Endometrium (tissue), 2 donors: ENCODE data around the gene NSD1.
"Not testable (repeated sequence)": the region's sequence is repeated elsewhere in the genome, so short reads cannot be mapped to it uniquely, and the experiment has no call there.

Experiments used
- FAIRE-seq: peaks from 2 replicates; lab custom pipeline; 2012; peaks lifted over from hg19 to GRCh38; lab: Jason Lieb, UNC
- donor health status: control.
- donor health status: control.

The NSD1 gene

DNA sequence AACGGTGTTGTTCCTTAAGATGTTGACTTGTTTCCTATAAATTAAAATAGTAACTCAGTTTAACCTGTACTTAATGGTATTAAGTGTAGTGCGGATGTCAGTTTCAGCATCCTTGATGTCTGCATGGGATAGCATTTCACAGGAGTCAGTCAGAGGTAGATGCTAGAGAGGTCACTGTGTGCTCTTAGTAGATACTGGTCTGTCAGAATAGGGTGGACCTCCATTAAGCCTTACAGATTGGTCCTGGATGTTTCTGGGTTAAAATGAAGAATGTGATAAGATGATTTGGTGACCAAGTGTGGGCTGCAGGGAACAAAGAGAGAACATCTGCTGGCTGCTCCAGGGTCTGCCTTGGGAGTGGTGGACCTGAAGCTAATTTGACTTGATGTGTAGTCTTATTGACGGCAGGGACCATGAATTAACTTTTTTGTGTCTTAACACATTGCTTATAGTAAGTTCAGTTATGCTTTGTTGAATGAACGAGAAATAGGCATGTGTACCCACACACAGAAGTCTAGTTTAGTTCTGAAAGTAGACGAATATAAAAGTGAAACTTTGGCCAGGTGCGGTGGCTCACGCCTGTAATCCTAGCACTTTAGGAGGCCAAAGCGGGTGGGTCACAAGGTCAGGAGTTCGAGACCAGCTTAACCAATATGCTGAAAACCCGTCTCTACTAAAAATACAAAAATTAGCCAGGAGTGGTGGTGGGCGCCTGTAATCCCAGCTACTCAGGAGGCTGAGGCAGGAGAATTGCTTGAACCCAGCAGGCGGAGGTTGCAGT lies 157.4 kb downstream of the NSD1 start:
- no peak for FAIRE-seq

DNA sequence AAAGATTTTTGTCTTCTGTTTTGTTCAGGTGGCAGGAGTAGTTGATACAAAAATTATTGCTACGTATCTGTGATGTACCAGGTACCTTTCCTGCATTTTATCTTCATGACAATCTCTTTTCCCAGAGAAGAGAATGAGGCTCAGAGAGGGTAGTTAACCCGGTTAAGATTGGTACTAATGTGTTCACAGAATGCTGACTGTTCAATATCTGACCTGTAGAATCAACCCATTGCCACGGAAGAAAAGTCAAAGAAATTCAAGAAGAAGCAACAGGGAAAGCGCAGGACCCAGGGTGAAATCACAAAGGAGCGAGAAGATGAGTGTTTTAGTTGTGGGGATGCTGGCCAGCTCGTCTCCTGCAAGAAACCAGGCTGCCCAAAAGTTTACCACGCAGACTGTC lies 158.2 kb downstream of the NSD1 start:
- FAIRE-seq, result no peak

DNA sequence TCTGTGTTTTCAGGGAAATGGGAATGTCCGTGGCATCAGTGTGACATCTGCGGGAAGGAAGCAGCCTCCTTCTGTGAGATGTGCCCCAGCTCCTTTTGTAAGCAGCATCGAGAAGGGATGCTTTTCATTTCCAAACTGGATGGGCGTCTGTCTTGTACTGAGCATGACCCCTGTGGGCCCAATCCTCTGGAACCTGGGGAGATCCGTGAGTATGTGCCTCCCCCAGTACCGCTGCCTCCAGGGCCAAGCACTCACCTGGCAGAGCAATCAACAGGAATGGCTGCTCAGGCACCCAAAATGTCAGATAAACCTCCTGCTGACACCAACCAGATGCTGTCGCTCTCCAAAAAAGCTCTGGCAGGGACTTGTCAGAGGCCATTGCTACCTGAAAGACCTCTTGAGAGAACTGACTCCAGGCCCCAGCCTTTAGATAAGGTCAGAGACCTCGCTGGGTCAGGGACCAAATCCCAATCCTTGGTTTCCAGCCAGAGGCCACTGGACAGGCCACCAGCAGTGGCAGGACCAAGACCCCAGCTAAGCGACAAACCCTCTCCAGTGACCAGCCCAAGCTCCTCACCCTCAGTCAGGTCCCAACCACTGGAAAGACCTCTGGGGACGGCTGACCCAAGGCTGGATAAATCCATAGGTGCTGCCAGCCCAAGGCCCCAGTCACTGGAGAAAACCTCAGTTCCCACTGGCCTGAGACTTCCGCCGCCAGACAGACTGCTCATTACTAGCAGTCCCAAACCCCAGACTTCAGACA lies 160.4 kb downstream of the NSD1 start:
- no peak for FAIRE-seq

DNA sequence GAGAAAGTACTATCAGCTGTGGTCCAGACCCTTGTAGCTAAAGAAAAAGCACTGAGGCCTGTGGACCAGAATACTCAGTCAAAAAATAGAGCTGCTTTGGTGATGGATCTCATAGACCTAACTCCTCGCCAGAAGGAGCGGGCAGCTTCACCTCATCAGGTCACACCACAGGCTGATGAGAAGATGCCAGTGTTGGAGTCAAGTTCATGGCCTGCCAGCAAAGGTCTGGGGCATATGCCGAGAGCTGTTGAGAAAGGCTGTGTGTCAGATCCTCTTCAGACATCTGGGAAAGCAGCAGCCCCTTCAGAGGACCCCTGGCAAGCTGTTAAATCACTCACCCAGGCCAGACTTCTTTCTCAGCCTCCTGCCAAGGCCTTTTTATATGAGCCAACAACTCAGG lies 161.1 kb downstream of the NSD1 start:
- no peak for FAIRE-seq

DNA sequence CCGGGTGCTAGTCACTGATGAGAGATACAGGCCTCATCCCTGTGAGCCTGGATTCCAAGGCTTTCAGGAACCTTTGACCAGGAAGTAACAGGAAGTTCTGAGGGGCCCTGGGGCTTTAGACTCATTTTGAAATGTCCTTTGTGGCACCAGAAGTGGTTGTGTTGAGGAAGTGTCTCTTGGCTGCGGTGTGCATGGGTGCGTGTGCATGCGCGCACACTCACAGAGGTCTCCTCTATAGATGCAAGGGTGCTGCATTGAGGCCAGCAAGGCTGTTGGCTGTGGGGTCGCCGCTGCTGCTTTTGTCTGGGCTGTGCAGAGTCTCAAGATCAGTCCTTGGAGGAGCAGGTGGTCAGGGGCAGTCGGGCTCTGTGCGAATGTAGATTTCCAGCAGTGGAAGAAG lies 162.4 kb downstream of the NSD1 start:
- no peak for FAIRE-seq

DNA sequence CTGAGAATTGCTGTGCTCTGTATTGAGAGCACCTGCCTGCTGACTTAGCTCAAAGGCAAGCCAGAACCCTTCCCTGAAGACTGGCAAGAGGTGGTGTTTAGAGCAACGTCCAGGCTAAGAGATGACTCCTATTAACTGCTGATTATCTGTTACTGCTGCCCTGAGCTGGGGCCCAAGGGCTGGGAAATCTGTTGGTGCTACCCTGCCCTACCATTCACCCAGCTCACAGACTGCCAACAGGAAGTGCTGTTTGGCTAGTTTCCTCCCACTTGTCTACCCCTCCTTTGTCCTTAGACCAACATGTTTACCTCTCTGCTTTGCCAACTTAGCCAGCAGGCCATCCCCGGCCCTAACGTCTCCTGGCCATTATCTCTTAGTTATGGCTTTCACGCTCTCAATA lies 163.0 kb downstream of the NSD1 start:
- no peak for FAIRE-seq

DNA sequence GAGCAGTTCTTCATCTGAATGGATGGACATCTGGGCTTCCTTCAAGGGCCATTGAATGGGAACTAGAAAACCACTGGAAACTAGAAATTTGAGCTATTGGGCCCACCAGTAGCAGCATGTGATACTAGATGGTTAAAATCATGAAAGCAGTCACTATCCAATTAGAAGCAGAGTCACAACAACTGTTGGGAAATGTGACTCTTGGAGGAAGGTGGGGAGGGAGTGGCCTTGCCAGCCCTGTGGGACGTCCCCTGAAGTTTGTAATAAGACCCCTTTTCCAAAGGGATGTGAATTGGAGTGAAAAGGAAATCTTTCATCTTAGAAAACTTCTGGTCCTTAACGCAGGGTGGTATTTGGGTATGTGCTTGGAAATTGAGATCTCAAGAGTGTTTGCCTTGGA lies 164.3 kb downstream of the NSD1 start:
- FAIRE-seq, result no peak

DNA sequence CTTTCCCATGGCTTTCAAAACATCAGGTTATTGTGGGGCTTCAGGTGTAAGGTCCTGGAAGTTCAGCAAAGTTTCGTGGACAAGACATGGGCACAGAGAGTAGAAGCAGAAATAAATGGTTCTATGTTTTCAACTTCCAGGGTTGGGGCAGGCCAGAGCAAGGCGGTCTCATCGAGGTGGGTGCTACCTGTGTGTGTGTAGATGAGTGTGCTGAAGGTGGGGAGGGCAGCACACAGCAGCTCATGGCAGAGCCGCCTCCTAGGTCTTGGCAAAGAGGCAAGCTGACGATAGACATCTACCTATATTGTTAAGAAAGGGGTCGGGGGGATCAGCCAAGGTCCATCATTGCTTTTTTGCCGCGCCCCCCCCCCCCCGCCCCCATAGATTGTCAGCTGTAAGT lies 166.1 kb downstream of the NSD1 start:
- FAIRE-seq, result no peak

DNA sequence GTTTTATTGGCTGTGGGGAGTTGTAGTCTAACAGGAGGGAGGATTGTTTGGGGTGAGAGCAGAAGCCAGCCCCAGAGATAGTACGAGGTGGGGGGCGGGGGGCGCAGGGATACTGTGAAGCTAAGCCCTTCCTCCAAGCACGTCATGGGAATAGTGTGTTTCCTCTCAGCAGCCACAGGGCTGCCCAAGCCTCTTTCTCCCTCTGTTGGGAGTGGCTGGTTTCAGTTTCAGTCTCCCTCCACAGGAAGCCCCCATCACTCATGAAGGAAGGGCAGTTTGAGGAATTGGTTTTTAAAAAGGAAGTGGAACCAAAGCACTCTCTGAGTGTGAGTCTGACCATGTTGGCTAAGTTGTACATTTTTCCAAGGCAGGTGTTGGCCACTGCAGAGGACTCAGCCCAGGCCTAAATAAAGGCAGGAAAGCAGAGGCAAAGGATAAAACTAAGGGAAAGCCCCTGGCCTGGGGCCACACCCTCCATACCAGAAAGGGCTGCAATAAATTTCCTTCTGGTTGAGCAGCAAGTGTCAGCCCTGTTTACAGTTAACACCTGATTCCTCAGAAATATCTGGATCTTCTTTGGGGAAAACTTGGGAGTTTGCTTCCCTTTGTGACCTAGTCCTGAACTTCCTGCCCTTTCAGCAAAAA lies 166.8 kb downstream of the NSD1 start:
- FAIRE-seq, result no peak

DNA sequence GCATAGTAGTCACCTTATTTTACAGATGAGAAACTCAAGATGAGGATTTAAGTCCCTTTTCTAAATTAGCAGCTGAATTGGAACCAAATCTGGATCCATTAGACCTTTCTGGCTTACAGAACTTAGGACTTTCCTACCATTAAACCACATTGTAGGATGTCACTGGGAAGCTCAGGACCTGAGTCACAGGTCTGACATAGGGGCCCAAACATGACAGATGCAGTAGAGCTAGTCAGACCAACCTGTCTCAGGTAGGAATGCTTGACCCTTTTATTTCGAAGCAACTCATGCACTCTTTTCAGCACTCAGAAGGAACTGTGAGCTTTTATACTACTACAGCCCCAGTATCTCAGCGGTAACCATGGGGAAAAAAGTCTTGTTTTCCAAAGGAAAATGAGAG lies 167.4 kb downstream of the NSD1 start:
- no peak for FAIRE-seq

DNA sequence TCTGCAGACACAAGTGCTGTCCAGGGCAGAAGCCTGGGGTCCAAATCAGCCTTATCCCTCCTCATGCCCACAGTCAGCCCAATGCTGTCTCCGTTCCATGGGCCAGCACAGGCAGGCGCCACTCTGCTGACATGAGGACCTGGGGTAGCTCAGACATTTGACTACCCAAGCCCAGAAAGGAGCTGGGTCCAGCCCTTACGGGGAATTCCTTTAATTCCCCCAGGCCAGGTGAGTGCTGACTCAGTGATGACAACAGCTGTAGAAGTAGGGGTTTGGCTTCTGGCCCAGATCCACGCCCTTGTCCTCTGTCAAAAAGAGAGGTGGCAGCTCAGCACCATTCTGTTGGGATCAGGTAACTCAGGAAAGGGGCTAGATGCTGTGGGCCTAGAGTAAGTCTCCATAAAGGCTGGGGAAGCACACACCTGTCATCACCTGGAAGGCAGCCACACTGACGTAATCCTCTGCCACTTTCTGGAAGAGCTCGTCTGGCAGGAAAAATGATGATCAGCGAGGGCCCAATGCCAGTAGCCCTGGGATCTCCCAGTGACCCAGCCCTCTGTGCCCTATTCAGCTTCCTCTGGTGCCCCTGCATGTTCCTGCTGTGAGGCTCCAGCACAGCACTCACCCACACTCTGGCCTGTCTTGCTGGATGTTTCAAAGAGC lies 168.1 kb downstream of the NSD1 start:
- no peak for FAIRE-seq

DNA sequence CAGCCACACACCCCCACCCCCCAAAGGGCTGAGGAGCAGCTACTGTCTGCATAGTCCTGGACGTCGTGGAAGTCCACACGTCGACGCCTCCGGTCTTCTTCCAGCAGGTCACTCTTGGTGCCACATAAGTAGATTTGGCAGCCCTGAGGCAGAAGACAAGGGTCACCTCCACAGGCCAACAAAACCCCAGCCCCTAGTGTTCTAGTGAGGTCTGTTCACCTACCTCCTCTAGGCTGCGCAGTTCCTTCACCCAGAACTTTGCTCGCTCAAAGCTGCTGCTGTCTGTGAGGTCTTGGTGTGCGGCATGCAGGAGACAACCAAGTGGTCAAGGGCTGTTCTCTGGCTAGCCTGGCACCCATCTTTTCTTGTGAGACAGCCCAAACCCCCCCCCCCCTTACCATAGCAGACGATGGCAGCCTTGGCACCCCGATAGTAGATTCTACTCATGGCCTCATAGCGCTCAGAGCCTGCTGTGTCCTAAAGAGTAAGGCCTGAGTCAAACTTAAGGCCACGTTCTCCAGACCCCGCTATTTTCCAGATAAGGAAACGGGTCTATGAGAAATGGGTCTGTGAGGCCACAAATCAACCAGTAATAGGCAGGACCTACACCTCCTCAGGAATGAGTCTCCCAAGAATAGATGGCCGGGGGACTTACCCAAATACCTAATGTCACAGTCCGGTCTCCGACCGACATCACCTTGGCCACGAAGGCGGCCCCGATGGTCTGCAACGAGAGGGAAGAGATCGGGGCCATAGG lies 169.0 kb downstream of the NSD1 start:
- no peak for FAIRE-seq

DNA sequence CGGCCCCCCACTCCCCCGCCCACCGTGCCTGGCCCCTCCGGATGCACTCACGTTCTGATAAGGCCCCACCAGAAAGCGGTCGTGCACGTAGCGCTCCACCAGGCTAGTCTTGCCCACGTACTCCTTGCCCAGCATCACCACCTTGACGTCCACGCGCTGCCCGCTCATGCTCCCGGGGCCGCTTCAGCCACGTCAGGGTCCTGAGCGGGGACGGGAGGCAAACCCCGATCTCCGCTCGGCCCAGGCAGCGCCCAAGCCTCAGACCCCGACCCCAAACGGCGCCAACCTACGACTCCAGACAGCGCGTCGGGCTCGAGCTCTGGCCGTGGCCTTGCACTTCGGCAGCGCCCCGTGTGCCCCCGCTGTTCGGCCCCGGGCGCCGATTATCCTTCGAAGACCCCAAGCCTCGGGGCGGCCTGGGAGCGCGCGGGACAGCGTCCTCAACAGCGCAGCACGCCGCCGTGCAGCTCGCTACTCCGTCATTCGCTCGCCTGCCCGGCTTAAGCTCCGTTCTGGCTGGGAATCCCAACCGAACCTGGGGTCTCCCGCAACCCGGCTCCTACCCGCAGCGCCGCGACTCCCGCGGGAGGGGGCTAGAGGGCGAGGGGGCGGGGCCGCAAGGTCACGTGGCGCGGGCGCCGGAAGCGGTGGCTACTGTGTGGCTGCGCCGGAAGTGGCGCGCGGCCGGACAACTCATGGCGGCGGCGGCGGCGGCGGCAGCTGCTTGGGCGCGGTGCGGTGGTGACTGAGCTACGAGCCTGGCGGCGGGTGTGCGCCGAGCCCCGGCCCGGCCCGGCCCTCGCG lies 169.8 kb downstream of the NSD1 start, which contains the start of the genes PRELID1 and RAB24:
PRELID1 (plus strand) TSS at position 679 of the 804 bp plus-strand sequence. CDS start 187 bp downstream, outside the sequence.
RAB24 (minus strand) TSS at position 599 of the 804 bp plus-strand sequence; CDS start at position 168, 431 bp downstream.
- no peak for FAIRE-seq

DNA sequence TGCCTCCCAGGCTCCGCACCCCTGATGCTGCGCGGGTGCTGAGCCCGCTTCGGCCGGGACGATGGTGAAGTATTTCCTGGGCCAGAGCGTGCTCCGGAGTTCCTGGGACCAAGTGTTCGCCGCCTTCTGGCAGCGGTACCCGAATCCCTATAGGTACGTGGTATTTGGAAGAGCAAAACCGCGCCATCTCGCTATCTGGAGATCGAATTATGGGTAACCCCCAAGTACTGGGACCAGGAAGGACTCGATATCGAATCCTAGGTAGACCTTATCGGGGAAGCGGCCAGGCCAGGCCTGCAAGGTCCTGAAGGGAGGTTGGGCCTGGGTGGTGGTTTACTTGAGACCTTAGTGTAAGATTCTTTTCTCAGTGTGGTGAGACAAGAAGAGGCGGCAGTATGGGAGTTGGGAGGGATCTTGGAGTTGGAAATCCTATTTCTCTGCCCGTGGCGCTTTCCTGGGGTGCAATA lies 170.4 kb downstream of the NSD1 start:
- no peak for FAIRE-seq

DNA sequence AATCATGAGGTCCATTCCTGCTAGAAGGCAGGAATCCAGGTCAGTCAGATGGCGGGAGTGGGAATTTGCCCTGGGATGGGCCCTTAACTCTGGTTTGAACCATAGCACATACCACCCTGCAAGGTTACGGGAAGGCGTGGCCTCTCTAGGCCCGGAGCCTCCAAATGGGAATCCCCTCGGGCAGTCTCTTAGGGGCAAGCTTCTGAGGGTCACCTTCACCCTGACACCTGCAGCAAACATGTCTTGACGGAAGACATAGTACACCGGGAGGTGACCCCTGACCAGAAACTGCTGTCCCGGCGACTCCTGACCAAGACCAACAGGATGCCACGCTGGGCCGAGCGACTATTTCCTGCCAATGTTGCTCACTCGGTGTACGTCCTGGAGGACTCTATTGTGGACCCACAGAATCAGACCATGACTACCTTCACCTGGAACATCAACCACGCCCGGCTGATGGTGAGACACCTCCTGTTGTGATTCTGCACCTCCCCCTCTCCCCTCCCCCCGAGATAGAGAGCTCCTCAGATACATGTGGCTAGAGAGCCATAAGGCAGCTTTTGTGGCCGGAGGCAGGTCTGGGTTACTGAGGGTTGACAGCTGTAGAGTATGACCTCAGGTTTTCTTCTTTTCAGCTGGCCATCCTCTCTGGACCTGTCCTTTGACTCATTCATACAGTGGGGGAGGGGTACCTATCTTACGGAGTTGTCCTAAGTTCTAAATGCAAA lies 171.0 kb downstream of the NSD1 start:
- FAIRE-seq, result no peak

DNA sequence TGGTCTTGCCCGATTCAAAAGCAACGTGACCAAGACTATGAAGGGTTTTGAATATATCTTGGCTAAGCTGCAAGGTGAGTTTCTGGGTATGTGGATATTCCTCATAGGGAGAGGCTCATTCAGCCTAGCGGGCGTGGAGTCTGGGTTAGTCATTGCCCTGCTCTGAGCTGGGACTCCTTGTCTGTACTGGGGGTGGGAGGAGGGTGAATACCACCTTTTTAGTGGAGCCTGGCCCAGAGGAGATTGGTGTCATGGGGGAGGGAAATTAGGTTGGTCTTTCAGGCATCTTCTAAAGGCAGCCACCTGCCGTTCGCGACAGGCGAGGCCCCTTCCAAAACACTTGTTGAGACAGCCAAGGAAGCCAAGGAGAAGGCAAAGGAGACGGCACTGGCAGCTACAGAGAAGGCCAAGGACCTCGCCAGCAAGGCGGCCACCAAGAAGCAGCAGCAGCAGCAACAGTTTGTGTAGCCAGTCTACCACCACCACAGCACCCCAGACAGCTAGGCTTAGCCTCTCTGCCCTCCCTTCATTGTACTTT lies 172.6 kb downstream of the NSD1 start:
- FAIRE-seq, result not testable (repeated sequence)

DNA sequence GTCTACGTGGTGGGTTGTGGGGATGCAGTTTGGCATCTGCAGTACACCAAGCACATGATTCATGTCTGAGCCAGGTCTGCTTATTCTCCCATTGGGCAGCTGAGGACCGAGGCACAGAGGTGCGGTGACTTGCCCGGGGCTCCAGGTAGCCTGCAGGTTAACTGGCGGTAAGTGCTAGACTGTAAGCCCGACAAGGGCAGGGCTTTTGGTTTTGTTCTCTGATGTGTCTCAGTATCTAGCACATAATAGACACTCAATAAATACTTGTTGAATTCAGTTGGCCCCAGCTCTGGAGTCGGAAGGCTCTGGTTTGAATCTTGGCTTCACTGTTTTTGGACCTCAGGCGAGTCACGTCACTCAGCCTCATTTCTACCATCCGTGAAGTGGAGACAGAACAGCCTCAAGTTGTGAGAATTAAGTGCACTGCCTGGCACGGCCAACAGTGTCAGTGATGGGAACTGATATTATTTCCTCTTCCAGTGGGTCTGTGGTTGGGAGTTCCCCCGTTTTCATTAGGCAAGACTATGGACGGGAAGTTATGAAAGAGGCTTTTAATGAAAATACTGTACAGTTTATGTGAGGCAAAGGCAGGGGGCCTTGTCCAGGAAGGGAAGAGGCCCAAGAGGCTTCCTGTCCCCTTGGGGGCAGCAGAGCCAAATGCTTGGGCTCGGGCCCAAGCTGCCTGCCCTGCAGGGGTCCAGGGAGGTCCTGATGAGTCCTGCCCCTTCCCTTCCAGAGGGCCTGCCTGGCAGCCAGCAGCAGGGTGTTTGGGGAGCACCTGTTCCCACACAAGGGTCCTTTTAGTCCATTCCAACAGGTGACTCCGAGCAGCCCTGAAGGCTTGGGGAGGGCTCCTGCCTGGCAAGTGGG lies 173.3 kb downstream of the NSD1 start:
- no peak for FAIRE-seq

DNA sequence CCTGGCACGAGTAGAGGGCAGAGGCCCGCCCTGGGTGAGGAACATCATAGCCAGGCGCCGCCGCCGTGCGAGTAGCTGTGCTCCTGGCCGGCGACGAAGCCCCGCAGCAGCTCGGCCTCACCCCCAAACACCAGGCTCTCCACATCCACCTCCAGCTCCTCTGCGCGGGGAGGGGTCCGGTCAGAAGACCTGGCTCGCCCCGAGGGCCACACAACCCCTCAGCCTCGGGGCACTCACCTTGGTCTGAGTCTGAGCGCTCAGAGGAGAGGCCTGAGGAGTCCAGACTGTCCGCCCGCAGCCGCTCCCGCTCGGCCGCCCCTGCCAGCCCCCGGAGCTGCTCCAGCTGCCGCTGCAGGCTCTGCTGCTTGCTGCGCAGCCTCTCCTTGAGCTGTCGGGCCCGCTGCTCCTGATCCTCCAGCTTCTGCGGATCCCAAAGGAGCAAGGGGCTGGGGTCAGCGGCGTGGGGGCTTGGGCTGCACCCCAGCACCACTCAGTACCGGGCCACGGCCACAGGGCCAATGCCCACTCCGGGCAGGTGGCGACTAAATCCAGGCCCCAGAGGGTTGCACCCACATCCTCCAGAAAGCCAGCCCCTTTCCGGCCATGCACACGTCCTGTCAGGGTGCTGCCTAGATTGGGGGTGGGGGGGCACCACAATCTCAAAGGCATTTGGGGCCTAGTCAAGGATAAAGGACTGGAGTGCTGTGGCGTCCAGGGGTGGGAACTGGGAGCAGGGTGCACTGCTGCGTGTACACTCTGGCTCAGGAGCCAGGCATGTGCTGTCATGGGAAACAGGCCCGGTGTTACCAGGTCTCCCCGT lies 174.2 kb downstream of the NSD1 start:
- FAIRE-seq, result no peak
